A549 (cell line): ENCODE measurements around the gene TSPAN10. TPM values are rescaled to one million over a fixed set of nuclear protein-coding genes. Genes with fewer than 3 reads are reported as not detected.

Source experiments
- ATAC-seq, 2 experiments: fragments of 200-7000 bp in 1 of 2; fragments of >200 bp in 1 of 2; cut with Nextera tagmentation in 1 of 2; cut with Tn5 transposase in 1 of 2; 3 replicates each; pipeline versions ENCODE4 v1.8.0 to v1.9.1; 2018 to 2020; ENCODE audit warnings: mild to moderate bottlenecking in 1 of 2, moderate library complexity in 1 of 2
- CTCF ChIA-PET: fragments of 300-600 bp; sonication (Branson Sonifier 250); formaldehyde crosslinking; extraction: SDS; loops from one replicate; lab custom pipeline; 2021; ENCODE audit warnings: antibody characterized with exemption, inconsistent platforms; lab: Yijun Ruan, JAX
- POLR2A ChIA-PET: fragments of 350-600 bp; formaldehyde crosslinking; extraction: SDS; loops from one replicate; lab custom pipeline; 2021; ENCODE audit warnings: antibody characterized with exemption, inconsistent platforms; lab: Yijun Ruan, JAX
- DNase-seq, 2 experiments: peaks; one replicate each; pipeline versions ENCODE4 v3.0.0 to v3.0.0-alpha.2; 2011 to 2016; ENCODE audit warnings: low read depth in 1 of 2, low spot score in 1 of 2
- FAIRE-seq: peaks from 2 replicates; lab custom pipeline; 2011; peaks lifted over from hg19 to GRCh38; lab: Jason Lieb, UNC
- H3K27ac ChIP-seq, 2 experiments: fragments of >200 bp; sonication (Bioruptor Twin); formaldehyde crosslinking; 3 replicates each; pipeline ENCODE4 v1.5.1; 2016 to 2017
- H3K4me1 ChIP-seq: fragments of >200 bp; sonication (Bioruptor Twin); formaldehyde crosslinking; 3 replicates; pipeline ENCODE4 v1.6.1; 2016
- H3K4me2 ChIP-seq: fragments of >200 bp; sonication (Bioruptor Twin); formaldehyde crosslinking; 3 replicates; pipeline ENCODE4 v1.6.1; 2016
- H3K4me3 ChIP-seq: fragments of >200 bp; sonication (Bioruptor Twin); formaldehyde crosslinking; 3 replicates; pipeline ENCODE4 v1.5.1; 2016
- H3K9me3 ChIP-seq: fragments of >200 bp; sonication (Bioruptor Twin); formaldehyde crosslinking; 3 replicates; pipeline ENCODE4 v1.6.1; 2016
- CBX8 ChIP-seq: fragments of 200-600 bp; sonication (generic); IDR thresholded peaks from 2 replicates; pipeline ENCODE4 v1.6.1; 2016
- CEBPB ChIP-seq, 2 experiments: fragments of >200 bp in 1 of 2; sonication (Bioruptor Twin) in 1 of 2; formaldehyde crosslinking in 1 of 2; IDR thresholded peaks; 2 replicates each; pipeline ENCODE4 v1.6.1; 2012 to 2016
- CHD2 ChIP-seq: fragments of 150-350 bp; IDR thresholded peaks from 2 replicates; pipeline ENCODE4 v1.6.1; 2014; ENCODE audit warnings: low read length; ENCODE audit not compliant: partially characterized antibody
- EP300 ChIP-seq, 2 experiments: fragments of >200 bp; sonication (Bioruptor Twin); formaldehyde crosslinking; IDR thresholded peaks; 2 replicates in 1 of 2; 3 replicates in 1 of 2; pipeline ENCODE4 v1.6.1; 2016 to 2017
- ESRRA ChIP-seq: fragments of 150-350 bp; IDR thresholded peaks from 2 replicates; pipeline ENCODE4 v1.6.1; 2014; ENCODE audit warnings: mild to moderate bottlenecking, low read length, borderline replicate concordance
- FOSB ChIP-seq: fragments of 250-450 bp; sonication (Bioruptor Pico); IDR thresholded peaks from 2 replicates; pipeline ENCODE4 v1.5.0; 2020; ENCODE audit warnings: mild to moderate bottlenecking, moderate library complexity
- FOSL2 ChIP-seq, 2 experiments: fragments of 450-650 bp in 1 of 2; fragments of >200 bp in 1 of 2; sonication (Bioruptor Twin) in 1 of 2; formaldehyde crosslinking; IDR thresholded peaks; 2 replicates each; pipeline versions ENCODE4 v1.5.0 to v1.6.1; 2016 to 2020; ENCODE audit warnings: mild to moderate bottlenecking in 1 of 2, moderate library complexity in 1 of 2
- GATA3 ChIP-seq: IDR thresholded peaks from 2 replicates; pipeline ENCODE4 v1.6.1; 2012; ENCODE audit warnings: borderline replicate concordance
- HDAC2 ChIP-seq: fragments of 200-600 bp; sonication (generic); IDR thresholded peaks from 2 replicates; pipeline ENCODE4 v1.6.1; 2016
- HES2 ChIP-seq: fragments of >200 bp; sonication (Bioruptor Twin); formaldehyde crosslinking; IDR thresholded peaks from 2 replicates; pipeline ENCODE4 v1.6.1; 2016
- HMGXB4 ChIP-seq: fragments of 250-450 bp; sonication (Bioruptor Pico); IDR thresholded peaks from 2 replicates; pipeline ENCODE4 v1.5.0; 2021; ENCODE audit warnings: mild to moderate bottlenecking, moderate library complexity, borderline replicate concordance
- KDM5A ChIP-seq: fragments of 200-600 bp; sonication (generic); IDR thresholded peaks from 2 replicates; pipeline ENCODE4 v1.6.1; 2016; ENCODE audit warnings: antibody characterized with exemption, mild to moderate bottlenecking
- MAFK ChIP-seq: fragments of 450-650 bp; IDR thresholded peaks from 2 replicates; pipeline ENCODE4 v1.6.1; 2014; ENCODE audit not compliant: partially characterized antibody
- MYC ChIP-seq: IDR thresholded peaks from 2 replicates; pipeline ENCODE4 v1.6.1; 2012; ENCODE audit warnings: mild to moderate bottlenecking, inconsistent platforms, low read length, improper control_type of control experiment, borderline replicate concordance
- NFE2L2 ChIP-seq: fragments of 150-350 bp; conservative IDR thresholded peaks from 2 replicates; pipeline ENCODE4 v1.6.1; 2014; ENCODE audit warnings: low read length
- NPAS2 ChIP-seq: fragments of 250-450 bp; sonication (Bioruptor Pico); IDR thresholded peaks from 2 replicates; pipeline ENCODE4 v1.8.0; 2022; ENCODE audit warnings: mild to moderate bottlenecking, moderate library complexity, borderline replicate concordance
- PHF8 ChIP-seq: fragments of 200-600 bp; sonication (generic); IDR thresholded peaks from 2 replicates; pipeline ENCODE4 v1.6.1; 2016; ENCODE audit warnings: low read depth, mild to moderate bottlenecking, antibody characterized with exemption, moderate library complexity, borderline replicate concordance
- POLR2AphosphoS2 ChIP-seq: conservative IDR thresholded peaks from 2 replicates; pipeline ENCODE4 v1.6.1; 2012; ENCODE audit warnings: low read length, improper control_type of control experiment, inconsistent platforms
- RFX5 ChIP-seq: fragments of 450-650 bp; IDR thresholded peaks from 2 replicates; pipeline ENCODE4 v1.7.1; 2014; ENCODE audit warnings: antibody characterized with exemption, mild to moderate bottlenecking, moderate library complexity
- SMC3 ChIP-seq: fragments of >200 bp; sonication (Bioruptor Twin); formaldehyde crosslinking; IDR thresholded peaks from 3 replicates; pipeline ENCODE4 v1.6.1; 2018; ENCODE audit warnings: inconsistent platforms
- SREBF2 ChIP-seq: fragments of 450-650 bp; IDR thresholded peaks from 2 replicates; pipeline ENCODE4 v1.6.1; 2014; ENCODE audit warnings: mild to moderate bottlenecking, moderate library complexity
- ZFP36 ChIP-seq: fragments of 450-650 bp; IDR thresholded peaks from 2 replicates; pipeline ENCODE4 v1.6.1; 2014; ENCODE audit warnings: borderline replicate concordance; ENCODE audit not compliant: partially characterized antibody
- WGBS: methylation state at CpG from one replicate; pipeline ENCODE4 v1.1.6; 2017; ENCODE audit errors: missing lambda C conversion rate; 5-methylcytosine and 5-hydroxymethylcytosine counted together
- polyA plus RNA-seq, 4 experiments: library from polyadenylated mRNA; depleted of rRNA in 3 of 4; stranded (reverse); fragments of >200 nt; fragmentation: RNase III in 1 of 4; extraction: RNeasy Plus Mini Kit Qiagen cat#74134 plus additional on column Dnase treatment in 1 of 4; gene quantifications; 2 replicates in 3 of 4; 3 replicates in 1 of 4; pipeline ENCODE4 v1.2.3, GENCODE V29; 2011 to 2017
- TF ChIP-seq, protein P1 (sequence below): IDR thresholded peaks from 2 replicates; pipeline ENCODE4 v1.6.1; 2012
- TF ChIP-seq, protein P2 (sequence below): fragments of 250-450 bp; sonication (Bioruptor Pico); IDR thresholded peaks from 2 replicates; pipeline ENCODE4 v1.5.0; 2020; ENCODE audit warnings: low read depth, mild to moderate bottlenecking, moderate library complexity
- TF ChIP-seq, protein P3 (sequence below): fragments of 150-350 bp; IDR thresholded peaks from 2 replicates; pipeline ENCODE4 v1.6.1; 2014; ENCODE audit warnings: low read depth, mild to moderate bottlenecking, low read length

Gene TSPAN10
- polyA plus RNA-seq, 2 of the 4 experiments (the other 2 are of a cell fraction), result 1.4 to 6.3 TPM

DNA sequence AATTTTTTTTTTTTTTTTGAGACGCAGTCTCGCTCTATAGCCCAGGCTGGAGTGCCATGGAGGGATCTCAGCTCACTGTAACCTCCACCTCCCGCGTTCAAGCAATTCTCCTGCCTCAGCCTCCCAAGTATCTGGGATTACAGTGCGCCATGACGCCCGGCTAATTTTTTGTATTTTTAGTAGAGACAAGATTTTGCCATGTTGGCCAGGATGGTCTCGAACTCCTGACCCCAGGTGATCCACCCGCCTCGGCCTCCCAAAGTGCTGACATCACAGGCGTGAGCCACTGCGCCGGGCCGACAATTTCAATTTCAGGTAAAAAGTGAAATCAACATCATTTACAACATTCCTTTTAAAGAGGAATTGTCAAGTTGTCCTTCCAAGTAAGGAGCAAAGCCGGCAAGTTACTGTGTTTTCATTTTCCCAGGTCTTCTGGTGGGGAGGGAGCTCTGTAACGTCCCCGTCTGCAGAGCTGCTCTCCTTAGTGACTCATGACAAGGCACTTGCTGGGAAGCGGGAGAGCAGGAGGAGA is 957 bp upstream of the TSPAN10 start:
- H3K9me3 ChIP-seq, result no peaks in the 10 kb centered on the region
- 4% methylated on average over 18 of the region's 18 CpGs for WGBS
- H3K27ac ChIP-seq, result peak overlapping the region; percentile 97
- ATAC-seq (peak; percentile 78 to 84; a peak in 5 of 6 replicates), DNase-seq (no peak), FAIRE-seq (no peak)
- H3K4me2 ChIP-seq, result peak overlapping the region; percentile 88
- peak overlapping the region; percentile 79 for H3K4me3 ChIP-seq
- peaks cover 19% of the 10 kb centered on the region for H3K4me1 ChIP-seq
- ChIA-PET POLR2A (interaction anchor here (0.6 to 1.7 kb wide), 5 partner anchors 16 to 327 kb away, joined by 3 to 8 read pairs (median 3); partner anchors contain the start of genes CCDC137 and OXLD1), CTCF (interaction anchor here (2.2 kb wide), 1 partner anchor 34 kb away, joined by 10 read pairs; no protein-coding TSS in a partner anchor)
- TF ChIP-seq, protein P1, sequence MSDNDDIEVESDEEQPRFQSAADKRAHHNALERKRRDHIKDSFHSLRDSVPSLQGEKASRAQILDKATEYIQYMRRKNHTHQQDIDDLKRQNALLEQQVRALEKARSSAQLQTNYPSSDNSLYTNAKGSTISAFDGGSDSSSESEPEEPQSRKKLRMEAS, result 0 out of 2 replicates have a peak, but pooled peaks have one; percentile 11
- TF ChIP-seq RFX5 (peak; percentile 94), CHD2 (no peak), GATA3 (no peak), MAFK (peak; percentile 3), FOSL2 (IDR thresholded peaks at IDR 0.05) (no peak), FOSL2 (CRISPR knock-in tag; IDR thresholded peaks at IDR 0.05) (0 out of 2 replicates have a peak, but pooled peaks have one; percentile 42), PHF8 (no peak)

- Histone ChIP-seq H3K4me3 (no peak overlapping the region), H3K27ac (no peak overlapping the region), H3K9me3 (no peaks in the 10 kb centered on the region), H3K4me2 (no peak overlapping the region), H3K4me1 (peaks cover 31% of the 10 kb centered on the region)
- DNase-seq, result no peak
- ChIA-PET CTCF (interaction anchor here (0.6 to 1.9 kb wide), 9 partner anchors 17 to 1061 kb away, joined by 3 to 10 read pairs (median 4); partner anchors contain the start of genes ARL16 and HGS), POLR2A (interaction anchor here (0.6 to 1.0 kb wide), 2 partner anchors 27 to 32 kb away, joined by 3 read pairs; partner anchors contain the start of genes CCDC137 and OXLD1)
- no peak for FAIRE-seq
- TF ChIP-seq ZFP36, result no peak
- no peak for TF ChIP-seq SMC3
- TF ChIP-seq EP300 (IDR thresholded peaks at IDR 0.05), result no peak
- TF ChIP-seq, protein P1, result no peak
- no peak for TF ChIP-seq MYC
- TF ChIP-seq, protein P2, sequence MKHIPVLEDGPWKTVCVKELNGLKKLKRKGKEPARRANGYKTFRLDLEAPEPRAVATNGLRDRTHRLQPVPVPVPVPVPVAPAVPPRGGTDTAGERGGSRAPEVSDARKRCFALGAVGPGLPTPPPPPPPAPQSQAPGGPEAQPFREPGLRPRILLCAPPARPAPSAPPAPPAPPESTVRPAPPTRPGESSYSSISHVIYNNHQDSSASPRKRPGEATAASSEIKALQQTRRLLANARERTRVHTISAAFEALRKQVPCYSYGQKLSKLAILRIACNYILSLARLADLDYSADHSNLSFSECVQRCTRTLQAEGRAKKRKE, result no peak
- TF ChIP-seq FOSB (CRISPR knock-in tag), result no peak
- no peak for TF ChIP-seq HMGXB4
- TF ChIP-seq HES2, result no peak
- TF ChIP-seq CBX8, result no peak
- TF ChIP-seq NPAS2 (CRISPR knock-in tag), result no peak
- TF ChIP-seq ESRRA, result no peak
- TF ChIP-seq POLR2AphosphoS2, result no peak
- no peak for TF ChIP-seq NFE2L2
- TF ChIP-seq, protein P3, sequence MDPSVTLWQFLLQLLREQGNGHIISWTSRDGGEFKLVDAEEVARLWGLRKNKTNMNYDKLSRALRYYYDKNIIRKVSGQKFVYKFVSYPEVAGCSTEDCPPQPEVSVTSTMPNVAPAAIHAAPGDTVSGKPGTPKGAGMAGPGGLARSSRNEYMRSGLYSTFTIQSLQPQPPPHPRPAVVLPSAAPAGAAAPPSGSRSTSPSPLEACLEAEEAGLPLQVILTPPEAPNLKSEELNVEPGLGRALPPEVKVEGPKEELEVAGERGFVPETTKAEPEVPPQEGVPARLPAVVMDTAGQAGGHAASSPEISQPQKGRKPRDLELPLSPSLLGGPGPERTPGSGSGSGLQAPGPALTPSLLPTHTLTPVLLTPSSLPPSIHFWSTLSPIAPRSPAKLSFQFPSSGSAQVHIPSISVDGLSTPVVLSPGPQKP, result no peak
- no peak for TF ChIP-seq SREBF2
- TF ChIP-seq KDM5A, result no peak
- TF ChIP-seq HDAC2, result no peak
- no peak for TF ChIP-seq CEBPB (IDR thresholded peaks at IDR 0.05)
- WGBS, result 63% methylated on average over 4 of the region's 4 CpGs
- no peak for ATAC-seq
Observed at GRCh38 chr17:81638683-81639082, 1.7 kb downstream of the TSPAN10 start.
